Heart left ventricle (tissue), 13 donors: ENCODE results near the gene PCTP.

ENCODE experiments used
- CTCF ChIP-seq, 12 donors: fragments of 200-600 bp; sonication (generic) in 4 of 12; IDR thresholded peaks; one replicate each; pipeline versions ENCODE4 v1.5.0 to v1.8.0; 2018 to 2022; ENCODE audit warnings: antibody characterized with exemption in 12 of 12, mild to moderate bottlenecking in 5 of 12
- POLR2A ChIP-seq, 2 donors: fragments of 450-650 bp; IDR thresholded peaks; one replicate each; pipeline ENCODE4 v1.6.1; 2017; ENCODE audit warnings: antibody characterized with exemption in 2 of 2, mild to moderate bottlenecking in 2 of 2, moderate library complexity in 2 of 2
- donor health status: ischemic (EF 13 %, LVEDD 7.1; RV severe dilation, severe dysfunction).
- donor health status: DM: no; HTN: yes; CAD: no.
- donor health status: DM: no; HTN: no; CAD: no.
- donor health status: ischemic (EF 25% LVEDD 6.9; RV normal size, moderate dysfunction).
- donor health status: ischemic (EF 25% LVEDD 5.7; RV mildly dilated, moderate dysfunction).
- donor health status: ischemic (EF 35%, LVEDD 5.7; RV mildly dilated, moderate dysfunction).
- donor health status: nonischemic (EF 11% LVEDD 7.7; RV severe dilation, severe dysfunction).
- donor health status: DM: yes; HTN: yes; CAD: no.
- donor health status: PGD.
- donor health status: ischemic (EF 29% LVEDD 5.4; RV normal size, mild dysfunction).
- donor health status: nonischemic (EF 23%, LVEDD 6.1; RV moderate dilation, normal function).

GRCh38 chr17:55768936-55769624 lies 18.2 kb downstream of the PCTP start:
- TF ChIP-seq CTCF (IDR thresholded peaks at IDR 0.05) (no peak), POLR2A (IDR thresholded peaks at IDR 0.05) (no peak)
